Keratinocyte (primary cell): ENCODE data around the gene ITGA11. TPM values are rescaled to one million over a fixed set of nuclear protein-coding genes. Genes with fewer than 3 reads are reported as not detected.

Source experiments
- DNase-seq: peaks from one replicate; pipeline ENCODE4 v3.0.0-alpha.2; 2011; ENCODE audit warnings: low read depth, missing footprints, low spot score
- FAIRE-seq: peaks from 2 replicates; lab custom pipeline; 2011; peaks lifted over from hg19 to GRCh38; lab: Jason Lieb, UNC
- H2AFZ ChIP-seq: 2 replicates; pipeline ENCODE4 v1.6.0; 2012; ENCODE audit warnings: low read length, control low read depth, inconsistent platforms; ENCODE audit not compliant: control insufficient read depth
- H3K27ac ChIP-seq: 2 replicates; pipeline ENCODE4 v1.5.1; 2011; ENCODE audit warnings: low read length; ENCODE audit not compliant: control insufficient read depth, insufficient read depth
- H3K27me3 ChIP-seq: 3 replicates; pipeline ENCODE4 v1.6.0; 2011; ENCODE audit warnings: low read length; ENCODE audit not compliant: control insufficient read depth, insufficient read depth; ENCODE audit errors: extremely low read depth
- H3K36me3 ChIP-seq, 2 experiments: 2 replicates in 1 of 2; 3 replicates in 1 of 2; pipeline ENCODE4 v1.5.1; 2011; ENCODE audit warnings: low read length in 2 of 2, mild to moderate bottlenecking in 1 of 2; ENCODE audit not compliant: control insufficient read depth in 2 of 2, insufficient read depth in 2 of 2; ENCODE audit errors: extremely low read depth in 1 of 2
- H3K4me1 ChIP-seq: 3 replicates; pipeline ENCODE4 v1.5.1; 2011; ENCODE audit warnings: low read length; ENCODE audit not compliant: control insufficient read depth, insufficient read depth; ENCODE audit errors: extremely low read depth
- H3K4me2 ChIP-seq: 3 replicates; pipeline ENCODE4 v1.6.0; 2011; ENCODE audit warnings: low read depth, low read length; ENCODE audit not compliant: control insufficient read depth, insufficient read depth; ENCODE audit errors: extremely low read depth
- H3K4me3 ChIP-seq, 3 experiments: fragments of 200-600 bp in 1 of 3; sonication (generic) in 1 of 3; 2 replicates in 2 of 3; 3 replicates in 1 of 3; pipeline ENCODE4 v1.5.1; 2011 to 2016; ENCODE audit warnings: low read length in 3 of 3, mild to moderate bottlenecking in 3 of 3, control low read depth in 2 of 3, inconsistent platforms in 1 of 3, low read depth in 1 of 3, mixed read lengths in 1 of 3, mixed run types in 1 of 3, moderate library complexity in 1 of 3; ENCODE audit not compliant: control insufficient read depth in 2 of 3, insufficient read depth in 2 of 3; ENCODE audit errors: extremely low read depth in 1 of 3
- H3K79me2 ChIP-seq: 2 replicates; pipeline ENCODE4 v1.6.0; 2012; ENCODE audit warnings: low read length; ENCODE audit not compliant: control insufficient read depth, insufficient read depth
- H3K9ac ChIP-seq: 3 replicates; pipeline ENCODE4 v1.6.0; 2011; ENCODE audit warnings: low read length; ENCODE audit not compliant: control insufficient read depth, insufficient read depth; ENCODE audit errors: extremely low read depth
- H3K9me1 ChIP-seq: 3 replicates; pipeline ENCODE4 v1.6.0; 2011; ENCODE audit warnings: low read length; ENCODE audit not compliant: control insufficient read depth, insufficient read depth; ENCODE audit errors: extremely low read depth
- H3K9me3 ChIP-seq: 2 replicates; pipeline ENCODE4 v1.5.1; 2012; ENCODE audit warnings: low read depth, low read length; ENCODE audit not compliant: control insufficient read depth
- H4K20me1 ChIP-seq: 3 replicates; pipeline ENCODE4 v1.6.0; 2011; ENCODE audit warnings: low read length; ENCODE audit not compliant: control insufficient read depth, insufficient read depth; ENCODE audit errors: extremely low read depth
- CTCF ChIP-seq, 3 experiments: IDR thresholded peaks in 1 of 3; conservative IDR thresholded peaks in 1 of 3; optimal IDR thresholded peaks in 1 of 3; 2 replicates in 2 of 3; 3 replicates in 1 of 3; pipeline versions ENCODE3 to v1.5.1; 2011; ENCODE audit warnings: low read length in 3 of 3, mild to moderate bottlenecking in 3 of 3, moderate library complexity in 2 of 3, control low read depth in 1 of 3, inconsistent platforms in 1 of 3; ENCODE audit not compliant: insufficient read depth in 2 of 3; ENCODE audit errors: extremely low read depth in 1 of 3
- EZH2 ChIP-seq: IDR thresholded peaks from one replicate; pipeline ENCODE4 v1.6.1; 2012; ENCODE audit warnings: inconsistent platforms, mild to moderate bottlenecking, low read length, moderate library complexity
- dilution Hi-C: fragments of 300-500 bp; cut with MboI; formaldehyde crosslinking; loops from one replicate; pipeline ENCODE4 v1.7.0; 2020; ENCODE audit warnings: low sequenced_read_pairs; ENCODE audit not compliant: extremely low pct_ligation_motif_present
- polyA plus RNA-seq, 5 experiments: library from polyadenylated mRNA; depleted of rRNA in 3 of 5; stranded (reverse) in 3 of 5; stranded (forward) in 1 of 5; unstranded in 1 of 5; fragments of >200 nt; gene quantifications; 1 replicate in 1 of 5; 2 replicates in 3 of 5; 3 replicates in 1 of 5; pipeline versions ENCODE4 v1.2.1 to v1.2.3, GENCODE V29; 2011 to 2012; ENCODE audit warnings: missing spikeins in 2 of 5, low read depth in 1 of 5, low replicate concordance in 1 of 5

Gene ITGA11
- polyA plus RNA-seq, 1 donor (not counting 4 experiments of a cell fraction or from before 2014, with no cell fraction given): not detected

- dilution Hi-C loops: no loop called here
- H3K27me3 ChIP-seq: peaks cover 23% of the 10 kb centered on the region
- H3K27ac ChIP-seq: no peak overlapping the region
- H3K4me2 ChIP-seq: no peak overlapping the region
- no peaks in the 10 kb centered on the region for H3K9me1 ChIP-seq
- no peaks in the 10 kb centered on the region for H3K9me3 ChIP-seq
- FAIRE-seq (no peak), DNase-seq (no peak)
- H3K4me3 ChIP-seq: no peak overlapping the region
- H3K79me2 ChIP-seq: no peaks in the 10 kb centered on the region
- no peak overlapping the region for H3K9ac ChIP-seq
- no peak for TF ChIP-seq CTCF (optimal IDR thresholded peaks at IDR 0.05 in 1 of 3, IDR thresholded peaks at IDR 0.05 in 1 of 3, conservative IDR thresholded peaks at IDR 0.05 in 1 of 3; ENCODE audit: extremely low read depth in 1 of 3, insufficient read depth in 2 of 3, low read length in 3 of 3)
- no peak for TF ChIP-seq EZH2
- H2AFZ ChIP-seq: no peak overlapping the region
- H4K20me1 ChIP-seq: no peaks in the 10 kb centered on the region
- no peaks in the 10 kb centered on the region for H3K36me3 ChIP-seq
- peaks cover 2% of the 10 kb centered on the region for H3K4me1 ChIP-seq
Observed at GRCh38 chr15:68311464-68311835, 120.5 kb downstream of the ITGA11 start.

GRCh38 chr15:68310804-68311463, 121.0 kb downstream of the ITGA11 start:
- FAIRE-seq (no peak), DNase-seq (no peak)
- Histone ChIP-seq H2AFZ (no peak overlapping the region), H3K4me2 (no peak overlapping the region), H3K9me1 (no peaks in the 10 kb centered on the region), H3K4me3 (no peak overlapping the region), H3K4me1 (peaks cover 7% of the 10 kb centered on the region), H4K20me1 (no peaks in the 10 kb centered on the region), H3K27me3 (peaks cover 23% of the 10 kb centered on the region), H3K9ac (no peak overlapping the region), H3K36me3 (no peaks in the 10 kb centered on the region), H3K9me3 (no peaks in the 10 kb centered on the region), H3K27ac (no peak overlapping the region), H3K79me2 (no peaks in the 10 kb centered on the region)
- TF ChIP-seq CTCF (optimal IDR thresholded peaks at IDR 0.05 in 1 of 3, IDR thresholded peaks at IDR 0.05 in 1 of 3, conservative IDR thresholded peaks at IDR 0.05 in 1 of 3; ENCODE audit: extremely low read depth in 1 of 3, insufficient read depth in 2 of 3, low read length in 3 of 3) (no peak), EZH2 (no peak)
- dilution Hi-C loops: no loop called here
